HepG2 (cell line): ENCODE results near the gene SSH3. TPM values are rescaled to one million over a fixed set of nuclear protein-coding genes. Genes with fewer than 3 reads are reported as not detected.

ENCODE experiments used
- ATF6 ChIP-seq: sonication (generic); formaldehyde crosslinking; conservative IDR thresholded peaks from 2 replicates; pipeline ENCODE4 v1.4.0; 2020; ENCODE audit warnings: missing genetic modification reagents
- CHCHD3 ChIP-seq: sonication (generic); formaldehyde crosslinking; IDR thresholded peaks from 2 replicates; pipeline ENCODE4 v1.8.0; 2022; ENCODE audit warnings: mild to moderate bottlenecking, missing genetic modification reagents, moderate library complexity
- CTCF ChIP-seq: sonication (generic); formaldehyde crosslinking; IDR thresholded peaks from 2 replicates; pipeline ENCODE4 v1.5.0; 2020; ENCODE audit warnings: mild to moderate bottlenecking, missing genetic modification reagents, moderate library complexity
- EEA1 ChIP-seq: sonication (generic); formaldehyde crosslinking; IDR thresholded peaks from 2 replicates; pipeline ENCODE4 v1.5.1; 2020; ENCODE audit warnings: mild to moderate bottlenecking, missing genetic modification reagents, borderline replicate concordance
- EP300 ChIP-seq, 3 experiments: sonication (generic) in 1 of 3; formaldehyde crosslinking in 1 of 3; IDR thresholded peaks; 2 replicates each; pipeline versions ENCODE4 v1.5.1 to v1.6.1; 2011 to 2020; ENCODE audit warnings: low read depth in 2 of 3, low read length in 2 of 3, borderline replicate concordance in 1 of 3, improper control_type of control experiment in 1 of 3, mild to moderate bottlenecking in 1 of 3, missing genetic modification reagents in 1 of 3, moderate library complexity in 1 of 3
- ERF ChIP-seq: IDR thresholded peaks from 2 replicates; pipeline ENCODE4 v1.6.1; 2018; ENCODE audit warnings: missing biosample characterization, missing genetic modification reagents
- FOXO1 ChIP-seq: sonication (generic); formaldehyde crosslinking; IDR thresholded peaks from 2 replicates; pipeline ENCODE4 v1.4.0; 2020; ENCODE audit warnings: missing genetic modification reagents
- MTF1 ChIP-seq: sonication (generic); formaldehyde crosslinking; IDR thresholded peaks from 2 replicates; pipeline ENCODE4 v1.5.0; 2020; ENCODE audit warnings: missing genetic modification reagents
- NFYB ChIP-seq: sonication (generic); formaldehyde crosslinking; IDR thresholded peaks from 2 replicates; pipeline ENCODE4 v1.4.0; 2020; ENCODE audit warnings: missing genetic modification reagents
- NKX3-1 ChIP-seq: sonication (generic); formaldehyde crosslinking; IDR thresholded peaks from 2 replicates; pipeline ENCODE4 v1.5.0; 2020; ENCODE audit warnings: missing genetic modification reagents
- PHF8 ChIP-seq: sonication (generic); formaldehyde crosslinking; IDR thresholded peaks from 2 replicates; pipeline ENCODE4 v1.5.0; 2020; ENCODE audit warnings: missing genetic modification reagents
- RCOR2 ChIP-seq: IDR thresholded peaks from 2 replicates; pipeline ENCODE4 v1.6.1; 2016; ENCODE audit warnings: missing biosample characterization, missing genetic modification reagents
- RFX3 ChIP-seq: IDR thresholded peaks from 2 replicates; pipeline ENCODE4 v1.6.1; 2016; ENCODE audit warnings: missing biosample characterization, missing genetic modification reagents
- SATB2 ChIP-seq: sonication (generic); formaldehyde crosslinking; IDR thresholded peaks from 2 replicates; pipeline ENCODE4 v1.5.0; 2020; ENCODE audit warnings: missing genetic modification reagents
- SMAD9 ChIP-seq: sonication (generic); formaldehyde crosslinking; IDR thresholded peaks from 2 replicates; pipeline ENCODE4 v1.5.1; 2020; ENCODE audit warnings: mild to moderate bottlenecking, missing genetic modification reagents
- SP1 ChIP-seq, 2 experiments: fragments of 450-650 bp in 1 of 2; sonication (generic) in 1 of 2; formaldehyde crosslinking in 1 of 2; IDR thresholded peaks; 2 replicates each; pipeline versions ENCODE4 v1.4.0 to v1.6.1; 2016 to 2020; ENCODE audit warnings: missing genetic modification reagents in 1 of 2
- TBX3 ChIP-seq: fragments of 450-650 bp; IDR thresholded peaks from 2 replicates; pipeline ENCODE4 v1.6.1; 2017; ENCODE audit warnings: antibody characterized with exemption, mild to moderate bottlenecking, inconsistent platforms, borderline replicate concordance
- TMF1 ChIP-seq: sonication (generic); formaldehyde crosslinking; IDR thresholded peaks from 2 replicates; pipeline ENCODE4 v1.8.1; 2022; ENCODE audit warnings: low read depth, missing genetic modification reagents
- ZBTB20 ChIP-seq: sonication (generic); formaldehyde crosslinking; IDR thresholded peaks from 2 replicates; pipeline ENCODE4 v1.8.1; 2023; ENCODE audit warnings: missing genetic modification reagents, low read depth, mild to moderate bottlenecking, borderline replicate concordance
- ZFYVE20 ChIP-seq: sonication (generic); formaldehyde crosslinking; IDR thresholded peaks from 2 replicates; pipeline ENCODE4 v1.8.0; 2023; ENCODE audit warnings: low read depth, mild to moderate bottlenecking, moderate library complexity, missing genetic modification reagents, borderline replicate concordance
- ZNF234 ChIP-seq: sonication (generic); formaldehyde crosslinking; conservative IDR thresholded peaks from 2 replicates; pipeline ENCODE4 v1.5.1; 2020; ENCODE audit warnings: mild to moderate bottlenecking, missing genetic modification reagents
- ZNF414 ChIP-seq: sonication (generic); formaldehyde crosslinking; IDR thresholded peaks from 2 replicates; pipeline ENCODE4 v1.5.0; 2020; ENCODE audit warnings: missing genetic modification reagents
- ZNF484 ChIP-seq: sonication (generic); formaldehyde crosslinking; IDR thresholded peaks from 2 replicates; pipeline ENCODE4 v1.5.1; 2020; ENCODE audit warnings: mild to moderate bottlenecking, low read depth, missing genetic modification reagents, borderline replicate concordance
- ZNF589 ChIP-seq: sonication (generic); formaldehyde crosslinking; conservative IDR thresholded peaks from 2 replicates; pipeline ENCODE4 v1.8.0; 2022; ENCODE audit warnings: mild to moderate bottlenecking, moderate library complexity, missing genetic modification reagents
- ZNF607 ChIP-seq: sonication (generic); formaldehyde crosslinking; IDR thresholded peaks from 2 replicates; pipeline ENCODE4 v1.5.1; 2020; ENCODE audit warnings: missing genetic modification reagents, mild to moderate bottlenecking, borderline replicate concordance
- polyA plus RNA-seq, 8 experiments: library from polyadenylated mRNA; depleted of rRNA in 3 of 8; stranded (reverse) in 7 of 8; unstranded in 1 of 8; fragments of >200 nt; fragmentation: Illumina TruSeq in 4 of 8; extraction: Trizol in 4 of 8; gene quantifications; 2 replicates each; pipeline versions ENCODE4 v1.2.1 to v1.2.3, GENCODE V29; 2011 to 2016; ENCODE audit warnings: low read depth in 4 of 8, missing spikeins in 1 of 8, mixed read lengths in 1 of 8; ENCODE audit not compliant: insufficient read depth in 1 of 8
- total RNA-seq, 5 experiments: library from RNA; depleted of rRNA; stranded (reverse); fragments of >200 nt; fragmentation: Illumina TruSeq; extraction: Trizol; gene quantifications; 2 replicates each; pipeline ENCODE4 v1.2.3, GENCODE V29; 2016; ENCODE audit warnings: low read depth in 1 of 5
- TF ChIP-seq, protein P1 (sequence below): sonication (generic); formaldehyde crosslinking; IDR thresholded peaks from 2 replicates; pipeline ENCODE4 v1.4.0; 2020; ENCODE audit warnings: missing genetic modification reagents

The SSH3 gene
- total and polyA plus RNA-seq, 2 of the 13 experiments (the other 11 are each of a cell fraction or from before 2014, with no cell fraction given) = 12.4 to 18.8 TPM

DNA sequence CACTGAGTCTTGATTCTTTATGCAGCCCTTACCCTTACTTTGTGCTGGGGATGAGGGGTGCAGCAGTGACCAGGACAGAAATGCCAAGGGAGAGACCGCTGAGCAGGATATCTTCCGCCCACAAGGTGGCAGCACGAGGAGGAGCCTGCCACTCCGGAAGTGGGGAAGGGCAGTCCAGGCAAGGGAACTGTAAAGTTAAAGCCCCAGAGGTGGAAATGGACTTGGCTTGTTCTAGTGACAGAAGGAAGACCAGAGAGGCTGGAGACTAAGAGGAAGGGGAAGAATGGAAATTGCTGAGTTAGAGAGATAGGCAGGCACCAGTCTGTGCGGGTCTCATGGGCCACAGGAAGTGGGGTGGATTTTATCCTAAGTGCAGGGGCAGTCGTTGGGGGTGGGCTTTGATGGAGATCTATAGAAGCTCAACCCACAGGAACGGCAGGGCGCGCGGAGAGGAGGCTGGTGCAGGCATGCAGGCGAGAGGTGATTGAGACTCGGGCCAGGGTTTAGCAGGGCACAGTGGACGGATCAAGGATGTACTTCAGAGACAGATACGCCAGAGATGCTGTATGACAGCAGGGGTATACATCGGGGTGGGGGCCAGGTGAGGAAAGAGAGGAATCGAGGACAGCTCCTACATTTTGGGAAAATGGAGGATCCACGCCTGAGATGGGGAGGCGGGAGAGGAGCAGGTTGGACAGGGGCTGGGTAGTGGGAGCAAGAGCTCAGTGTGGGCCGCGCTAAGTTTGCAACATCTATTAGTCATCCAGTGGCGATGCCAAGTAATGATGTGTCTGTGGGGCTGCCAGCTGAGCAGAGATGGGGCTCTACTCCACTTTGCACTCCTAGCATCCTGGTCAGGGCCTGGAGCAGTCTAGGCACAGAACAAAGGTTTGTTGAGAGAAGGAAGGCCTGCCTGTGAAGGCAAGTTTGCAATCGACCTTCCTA is 40.3 kb upstream of the SSH3 start (continued):
- no peak for TF ChIP-seq EP300 (IDR thresholded peaks at IDR 0.05; ENCODE audit: low read depth in 2 of 2, low read length in 2 of 2)
- TF ChIP-seq EP300 (CRISPR knock-in tag; IDR thresholded peaks at IDR 0.05; ENCODE audit: borderline replicate concordance) = no peak
- TF ChIP-seq MTF1 (CRISPR knock-in tag) = no peak
- TF ChIP-seq SMAD9 (CRISPR knock-in tag) = no peak
- TF ChIP-seq ATF6 (CRISPR knock-in tag) = no peak
- TF ChIP-seq, protein P1, sequence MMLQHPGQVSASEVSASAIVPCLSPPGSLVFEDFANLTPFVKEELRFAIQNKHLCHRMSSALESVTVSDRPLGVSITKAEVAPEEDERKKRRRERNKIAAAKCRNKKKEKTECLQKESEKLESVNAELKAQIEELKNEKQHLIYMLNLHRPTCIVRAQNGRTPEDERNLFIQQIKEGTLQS (CRISPR knock-in tag) = no peak
- no peak for TF ChIP-seq SATB2 (CRISPR knock-in tag)
- no peak for TF ChIP-seq EEA1 (CRISPR knock-in tag)
- no peak for TF ChIP-seq CHCHD3 (CRISPR knock-in tag)
- no peak for TF ChIP-seq ZNF607 (CRISPR knock-in tag)
- no peak for TF ChIP-seq ZFYVE20 (CRISPR knock-in tag)
- TF ChIP-seq ZBTB20 (CRISPR knock-in tag) = no peak
- no peak for TF ChIP-seq RCOR2 (CRISPR knock-in tag)
- no peak for TF ChIP-seq TBX3
- TF ChIP-seq NFYB (CRISPR knock-in tag) = no peak
- 0 out of 2 replicates have a peak, but pooled peaks have one; percentile 17 for TF ChIP-seq PHF8
- TF ChIP-seq NKX3-1 (CRISPR knock-in tag) = no peak
- TF ChIP-seq ERF (CRISPR knock-in tag) = peak; percentile 54; the same call in 1 of the 2 replicates
- no peak for TF ChIP-seq ZNF234 (CRISPR knock-in tag)
- no peak for TF ChIP-seq ZNF589 (CRISPR knock-in tag)
- TF ChIP-seq CTCF = peak; percentile 95
- TF ChIP-seq ZNF484 (CRISPR knock-in tag) = no peak
- no peak for TF ChIP-seq RFX3 (CRISPR knock-in tag)
- TF ChIP-seq FOXO1 (CRISPR knock-in tag) = no peak
- TF ChIP-seq SP1 (IDR thresholded peaks at IDR 0.05) = no peak
- TF ChIP-seq SP1 (CRISPR knock-in tag; IDR thresholded peaks at IDR 0.05) = no peak
- TF ChIP-seq TMF1 (CRISPR knock-in tag) = no peak
- no peak for TF ChIP-seq ZNF414 (CRISPR knock-in tag)
